Endometrial microvascular endothelial cells (primary cell): ENCODE data around the gene SLC39A5. TPM values are rescaled to one million over a fixed set of nuclear protein-coding genes. Genes with fewer than 3 reads are reported as not detected.
"Not testable (repeated sequence)": the region's sequence is repeated elsewhere in the genome, so short reads cannot be mapped to it uniquely, and the experiment has no call there.

Experiments
- in situ Hi-C: cut with HindIII; loops from 2 replicates; pipeline ENCODE4 v1.10.0; 2017; ENCODE audit warnings: low sequenced_read_pairs, low pct_unique_long_range_greater_than_20kb; ENCODE audit errors: inconsistent ontology term
- total RNA-seq: library from RNA; depleted of rRNA; stranded (reverse); fragments of >200 nt; gene quantifications from one replicate; pipeline ENCODE4 v1.2.3, GENCODE V29; 2015; ENCODE audit errors: inconsistent ontology term

The SLC39A5 gene
- total RNA-seq, 1 donor from 2014 or later = 3.7 TPM

DNA sequence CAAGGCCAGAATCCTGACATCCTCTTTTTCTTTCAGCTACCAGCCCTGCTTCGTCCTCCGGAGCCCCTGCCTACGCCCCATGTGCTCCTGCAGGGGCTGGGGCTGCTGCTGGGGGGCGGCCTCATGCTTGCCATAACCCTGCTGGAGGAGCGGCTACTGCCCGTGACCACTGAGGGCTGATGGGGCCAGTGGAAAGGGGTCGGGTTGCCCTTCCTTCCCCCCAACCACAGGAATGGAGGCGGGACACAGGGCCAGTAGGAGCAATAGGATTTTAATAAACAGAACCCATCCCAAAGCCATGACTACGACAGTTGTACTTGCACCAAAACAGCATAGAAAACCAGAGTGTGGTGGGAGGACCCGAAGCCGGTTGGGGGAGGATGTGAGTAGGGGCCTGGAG is 7.7 kb downstream of the SLC39A5 start:
- in situ Hi-C loops = no loop called here

DNA sequence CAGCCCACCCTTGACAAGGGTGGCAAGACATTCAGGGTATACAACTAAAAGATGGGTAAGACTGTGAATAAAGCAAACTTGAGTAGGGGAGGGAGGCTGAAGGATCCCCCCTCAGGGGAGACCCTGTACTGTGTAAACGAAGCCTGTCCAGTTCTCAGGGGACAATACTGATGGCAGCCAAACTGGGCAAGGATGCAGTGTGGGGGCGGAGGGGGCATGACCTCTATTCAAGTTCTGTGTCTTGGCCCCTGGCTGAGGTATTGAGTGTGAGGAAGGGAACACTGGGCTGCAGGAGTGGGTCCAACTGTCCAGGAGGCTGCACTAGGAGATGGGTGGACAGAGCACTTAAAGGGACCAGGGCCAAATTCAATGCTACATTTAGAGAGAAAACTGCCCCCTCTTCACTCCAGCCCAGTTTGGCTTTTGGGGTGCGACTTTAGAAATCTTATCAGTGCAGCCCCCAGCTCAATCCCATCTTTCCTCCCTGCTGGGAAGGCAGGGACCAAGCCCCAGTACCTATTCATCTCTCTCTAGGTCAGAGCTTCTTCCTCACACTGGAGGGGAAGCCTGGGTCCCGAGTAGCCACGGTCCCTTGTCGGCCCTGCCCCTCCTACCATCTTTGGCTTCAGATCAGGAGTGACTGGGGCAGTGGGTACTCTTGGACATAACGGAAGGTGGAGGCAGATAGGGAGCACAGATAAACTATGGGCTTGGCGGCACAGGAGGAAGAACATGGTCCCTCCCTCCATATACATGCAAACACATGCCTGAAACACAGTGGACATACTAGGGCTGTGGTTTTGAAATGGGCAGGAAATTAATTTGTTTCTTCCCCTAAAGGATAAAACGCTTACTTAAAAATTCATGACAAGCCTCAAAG is 11.8 kb downstream of the SLC39A5 start:
- in situ Hi-C loops = no loop called here

DNA sequence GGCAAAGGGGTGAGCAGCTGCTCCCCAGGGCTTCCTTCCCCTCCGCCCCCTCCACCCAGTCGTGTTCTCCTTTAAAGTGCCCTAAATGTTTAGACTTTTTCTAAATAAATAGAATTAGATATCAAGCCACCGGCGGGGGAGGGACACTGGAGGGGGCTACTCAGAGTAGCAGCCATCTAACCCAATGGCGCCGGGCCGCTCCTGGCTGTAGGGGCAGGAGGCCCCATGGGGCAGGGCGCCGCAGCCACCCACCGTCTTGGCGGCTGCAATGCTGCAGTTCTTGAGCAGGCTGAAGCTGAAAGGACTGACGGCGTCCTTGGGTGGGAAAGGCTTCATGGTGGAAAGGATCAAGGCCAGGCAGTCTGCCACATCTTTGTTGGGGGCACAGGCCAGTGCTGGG is 13.1 kb downstream of the SLC39A5 start:
- in situ Hi-C loops = no loop called here

DNA sequence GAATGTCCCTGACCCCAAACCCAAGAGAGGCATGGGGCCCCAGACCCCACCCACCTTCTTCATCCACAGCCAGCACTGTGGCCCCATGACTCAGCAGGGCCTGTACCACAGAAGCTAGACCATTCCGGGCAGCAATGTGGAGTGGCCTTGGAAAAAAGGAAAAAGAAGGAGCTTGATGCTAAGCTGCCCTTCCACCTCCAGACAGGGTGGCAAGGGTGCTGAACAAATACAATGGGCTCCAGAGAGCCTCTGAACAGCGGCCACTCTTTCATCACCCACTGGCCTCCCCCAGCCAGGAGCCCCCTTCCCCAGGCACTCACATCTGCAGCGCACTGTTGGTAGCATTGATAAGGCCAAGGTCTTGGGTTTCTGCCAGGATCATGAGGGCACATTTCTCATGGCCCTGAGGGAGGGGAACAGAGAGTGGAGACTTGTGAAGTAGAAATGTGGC is 13.9 kb downstream of the SLC39A5 start:
- in situ Hi-C loops = no loop called here

DNA sequence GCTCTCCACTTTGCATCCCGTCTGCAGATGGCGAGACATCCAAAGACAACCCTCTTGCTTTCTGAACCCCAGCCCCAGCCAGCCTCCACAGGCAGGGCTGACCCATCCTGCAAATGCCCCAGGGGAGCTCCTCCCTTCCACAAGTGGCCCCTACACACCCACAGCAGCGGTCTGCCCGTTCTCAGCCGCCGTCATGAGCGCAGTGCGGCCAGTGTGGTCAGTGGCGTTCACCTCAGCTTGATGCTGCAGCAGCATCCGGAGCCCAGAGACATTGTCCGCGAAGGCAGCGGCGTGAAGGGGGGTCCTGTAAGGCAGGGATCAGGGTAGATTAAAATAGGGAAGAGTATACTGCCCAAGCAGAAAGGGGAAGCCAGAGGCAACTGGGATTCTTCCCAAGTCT is 14.6 kb downstream of the SLC39A5 start:
- in situ Hi-C loops = no loop called here

DNA sequence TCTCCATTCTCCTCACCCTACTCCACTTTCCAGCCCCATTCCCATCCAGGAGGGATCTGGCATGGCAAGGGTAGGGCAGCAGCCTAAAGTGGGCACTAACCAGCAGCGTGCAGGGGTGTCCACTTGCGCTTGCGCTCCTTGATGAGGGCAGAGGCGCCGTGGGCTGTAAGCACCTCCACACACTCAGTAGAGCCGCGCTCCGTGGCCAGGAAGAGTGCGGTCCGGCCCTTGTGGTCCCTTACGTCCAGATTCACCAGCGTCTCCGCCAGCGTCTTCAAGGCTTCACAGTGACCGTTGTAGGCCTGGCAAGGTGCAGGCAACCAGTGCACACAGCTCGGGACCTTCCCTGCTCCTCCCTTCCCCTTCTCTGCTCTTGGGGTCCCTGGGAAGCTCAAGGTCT is 18.1 kb downstream of the SLC39A5 start:
- in situ Hi-C loops = no loop called here

DNA sequence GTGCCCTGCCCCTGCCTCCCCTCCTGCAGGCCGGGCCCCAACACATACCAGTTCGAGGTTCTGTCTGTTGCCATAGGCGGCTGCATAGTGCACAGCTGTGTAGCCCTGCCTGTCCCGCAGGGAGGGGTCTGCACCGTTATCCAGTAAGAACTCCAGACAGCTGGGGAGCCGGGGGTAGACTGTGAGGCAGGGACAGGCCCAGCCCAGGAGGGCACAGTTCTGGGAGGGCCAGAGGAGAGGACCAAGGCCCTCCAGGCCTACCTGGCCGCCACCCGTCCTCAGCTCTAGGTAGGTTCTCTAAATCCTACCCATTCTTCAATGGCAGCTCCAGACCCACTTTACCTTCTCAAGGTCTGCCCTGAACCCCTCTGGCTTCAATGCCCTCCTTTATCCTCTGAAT is 18.9 kb downstream of the SLC39A5 start:
- in situ Hi-C loops = no loop called here

DNA sequence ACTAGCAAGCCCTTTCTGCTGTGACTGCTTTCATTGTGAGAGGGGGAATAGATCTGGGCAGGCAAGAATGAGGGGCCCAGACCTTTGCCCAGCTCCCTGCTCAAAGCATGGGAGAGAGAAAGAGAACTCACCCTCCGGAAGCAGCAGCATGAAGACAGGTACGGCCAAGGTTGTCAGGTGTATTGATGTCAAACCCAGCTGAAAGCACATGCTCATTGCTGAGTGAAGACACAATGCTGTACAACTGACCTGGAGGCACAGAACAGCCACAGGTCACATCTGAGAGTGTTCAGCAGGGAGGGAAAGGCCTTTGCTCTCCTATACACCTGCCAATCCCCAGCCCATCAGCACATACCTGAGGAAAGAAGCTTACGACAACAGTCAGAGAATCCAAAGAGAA is 22.8 kb downstream of the SLC39A5 start:
- in situ Hi-C loops = no loop called here

DNA sequence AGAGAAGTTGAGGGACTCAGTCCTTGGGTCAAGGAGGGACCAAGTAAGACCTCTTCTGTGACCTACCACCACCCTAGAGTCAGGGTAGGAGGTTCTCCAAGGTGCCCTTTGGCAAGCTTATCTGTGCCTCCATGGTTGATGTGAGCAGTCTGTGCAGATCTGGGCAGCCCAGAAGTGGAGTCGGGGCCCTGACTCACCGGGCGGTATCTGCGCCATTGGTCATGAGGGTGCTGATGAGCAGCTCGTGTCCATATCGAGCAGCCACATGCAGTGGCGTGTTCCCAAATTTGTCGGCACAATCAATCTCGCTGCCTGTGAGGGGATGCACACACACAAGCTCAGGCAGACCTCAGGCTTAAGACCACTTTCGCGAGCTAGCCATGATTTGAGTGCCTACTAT is 23.2 kb downstream of the SLC39A5 start:
- in situ Hi-C loops = no loop called here

DNA sequence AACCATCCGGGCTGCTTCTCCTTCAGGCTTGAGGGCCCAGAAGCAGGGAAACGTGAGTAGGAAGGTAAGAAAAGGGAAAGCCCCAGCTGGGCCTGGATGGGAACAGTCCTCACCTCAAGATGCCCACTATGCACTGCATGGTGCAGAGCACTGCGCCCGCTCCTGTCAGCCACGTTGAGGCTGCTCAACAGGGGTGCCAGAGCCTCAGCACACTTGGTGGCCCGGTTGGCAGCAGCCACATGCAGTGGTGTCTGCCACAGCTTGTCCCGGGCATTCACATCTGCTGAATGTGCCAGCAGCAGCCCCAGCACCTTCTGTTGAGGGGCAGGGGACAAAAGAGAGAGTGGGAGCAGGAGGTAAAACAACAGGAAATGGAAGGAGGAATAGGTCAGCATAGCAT is 25.8 kb downstream of the SLC39A5 start:
- in situ Hi-C loops = no loop called here

DNA sequence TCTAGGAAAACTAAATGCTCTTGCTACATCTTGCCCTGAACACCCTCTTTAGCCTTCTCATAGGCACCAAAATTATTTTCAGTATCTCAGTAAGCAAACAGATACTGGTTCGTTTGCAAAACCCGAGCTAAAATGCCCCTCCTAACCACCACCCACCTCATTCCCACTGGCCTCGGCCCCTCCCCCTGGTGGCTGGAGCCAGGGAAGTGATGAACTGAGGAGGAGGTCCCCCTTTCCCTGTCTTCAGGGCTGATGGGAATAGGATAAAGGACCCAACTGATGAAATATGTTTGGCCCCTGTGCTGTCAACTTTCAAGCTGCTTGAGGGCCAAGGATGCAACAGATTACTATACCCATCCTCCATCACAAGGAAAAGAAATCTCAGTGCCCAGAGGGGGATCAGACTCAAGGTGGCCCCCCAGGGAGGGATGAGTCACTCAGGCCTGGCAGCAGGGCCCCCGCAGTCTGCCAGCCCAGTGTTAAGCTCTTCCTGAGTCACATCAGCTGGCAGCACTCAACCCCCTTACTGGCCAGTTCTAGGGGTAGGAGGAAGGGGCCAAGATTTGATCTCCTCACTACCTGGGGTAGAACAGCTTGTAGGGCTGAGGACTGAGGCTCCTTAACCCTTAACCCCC is 26.6 kb downstream of the SLC39A5 start:
- in situ Hi-C loops = no loop called here

DNA sequence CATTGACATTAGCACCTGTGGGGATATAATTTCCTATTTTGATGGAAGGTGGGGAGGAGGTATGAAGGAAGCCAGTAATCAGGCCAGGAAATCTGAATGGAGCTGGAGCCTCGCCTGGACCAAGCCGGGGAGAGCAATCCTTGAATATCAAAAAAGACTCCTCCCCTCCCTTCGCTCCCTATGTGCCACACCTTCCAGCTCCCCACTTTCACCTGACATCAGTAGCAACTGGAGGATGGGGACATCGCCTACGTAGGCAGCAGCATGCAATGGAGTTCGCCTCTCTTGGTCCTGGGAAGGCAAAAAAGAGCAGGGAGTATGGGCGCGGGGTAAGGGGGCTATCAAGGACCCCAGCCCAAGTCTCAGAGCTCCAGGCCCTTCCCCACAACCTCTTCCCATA is 27.2 kb downstream of the SLC39A5 start:
- in situ Hi-C loops = no loop called here

DNA sequence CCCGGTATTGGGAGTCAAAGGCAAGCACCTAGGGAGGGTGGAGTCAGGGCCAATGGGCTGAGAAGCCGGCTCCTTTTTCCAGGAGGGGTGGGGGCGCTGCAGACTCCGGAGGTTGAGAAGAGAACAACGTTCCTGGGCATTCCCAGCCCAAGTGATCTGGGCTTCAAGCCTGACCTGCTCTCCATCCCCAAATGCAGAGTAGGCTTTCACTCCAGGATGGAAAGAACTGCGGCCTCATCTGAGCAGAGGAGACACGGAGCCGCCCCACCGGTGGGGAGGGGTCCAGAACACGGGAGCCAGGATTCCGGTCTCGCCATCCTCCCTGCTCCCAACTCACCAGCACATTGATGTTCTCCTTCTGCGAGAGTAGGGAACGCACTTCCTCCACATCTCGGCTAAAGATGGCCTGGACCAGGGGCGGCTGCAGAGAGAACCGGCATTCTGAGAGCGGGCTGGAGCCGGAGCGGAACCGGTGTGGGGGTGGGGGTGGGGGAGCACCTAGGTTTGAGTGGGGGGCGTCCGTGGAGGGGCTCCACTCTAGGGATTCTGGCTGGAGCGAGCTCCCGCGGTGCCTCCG is 27.7 kb downstream of the SLC39A5 start:
- in situ Hi-C loops = no loop called here

DNA sequence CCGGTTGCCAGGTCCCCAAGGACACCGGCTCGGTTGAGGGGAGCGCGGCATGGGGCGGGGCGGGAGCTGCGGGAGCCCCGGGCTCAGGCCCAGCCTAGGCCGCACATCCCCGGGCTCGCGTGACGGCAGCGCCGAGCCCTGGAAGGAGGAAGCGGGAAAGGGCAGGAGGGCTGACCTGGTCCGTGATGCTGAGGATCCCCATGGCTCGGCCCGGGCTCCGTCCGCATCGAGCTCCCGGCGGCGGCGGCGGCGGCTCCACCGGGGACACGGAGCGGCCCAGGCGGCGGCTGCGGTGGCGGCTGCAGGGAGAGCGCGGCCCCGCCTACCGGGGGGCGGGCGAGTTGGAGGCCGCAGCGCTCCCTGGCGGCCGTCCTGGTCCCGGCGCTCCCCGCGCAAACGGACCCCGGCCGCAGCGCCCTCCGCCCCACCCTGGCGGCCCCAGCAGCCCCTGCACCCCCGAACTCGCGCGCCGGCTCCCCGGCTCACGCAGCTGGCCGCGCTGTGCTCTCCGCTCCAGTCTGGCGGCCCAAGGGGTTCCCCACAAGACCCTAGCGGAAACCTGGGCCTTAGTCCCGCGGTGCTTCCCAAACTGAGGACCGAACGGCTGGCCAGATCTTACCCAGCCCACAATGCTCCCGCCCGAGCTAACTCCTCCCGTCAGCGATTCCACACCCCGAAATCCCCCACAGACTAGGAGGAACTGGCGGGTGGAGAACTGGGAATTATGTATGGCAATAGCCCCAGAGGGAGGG is 28.4 kb downstream of the SLC39A5 start, which contains the start of gene ANKRD52:
Gene ANKRD52 (minus strand): TSS at position 317 of the 752 bp plus-strand sequence. CDS start 115 bp downstream, at position 202.
- in situ Hi-C loops = no loop called here

DNA sequence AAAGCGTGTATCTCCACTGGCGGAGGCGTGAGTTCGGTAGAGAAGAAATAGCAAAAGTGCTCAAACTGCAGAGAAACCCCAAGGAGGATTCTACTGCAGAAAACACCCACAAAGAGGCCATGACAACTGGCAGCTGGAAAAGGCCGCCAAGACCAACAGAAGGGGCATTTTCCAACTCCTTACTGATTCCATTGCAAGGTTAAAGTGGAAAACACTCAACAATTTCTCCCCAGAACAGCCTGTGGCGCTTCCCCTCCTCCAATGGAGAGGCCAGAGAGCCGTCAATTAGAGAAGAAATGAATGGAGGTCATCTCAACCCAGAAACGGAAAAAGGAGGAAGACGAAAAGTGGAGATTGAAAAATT is 29.0 kb downstream of the SLC39A5 start:
- in situ Hi-C loops = no loop called here

DNA sequence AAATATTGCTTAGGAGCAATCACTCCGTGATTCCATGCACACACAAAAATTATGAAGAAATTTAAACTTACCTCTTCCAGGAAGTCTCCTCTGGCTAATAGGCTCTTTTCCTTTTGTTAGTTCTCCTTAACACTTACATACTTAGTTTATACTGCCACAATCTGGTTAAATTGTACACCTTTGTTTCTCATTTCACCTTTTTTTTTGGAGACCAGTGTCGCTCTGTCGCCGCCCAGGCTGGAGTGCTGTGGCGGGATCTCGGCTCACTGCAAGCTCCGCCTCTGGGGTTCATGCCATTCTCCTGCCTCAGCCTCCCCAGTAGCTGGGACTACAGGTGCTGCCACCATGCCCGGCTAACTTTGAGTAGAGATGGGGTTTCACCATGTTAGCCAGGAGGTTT is 30.5 kb downstream of the SLC39A5 start:
- in situ Hi-C loops = no loop called here

DNA sequence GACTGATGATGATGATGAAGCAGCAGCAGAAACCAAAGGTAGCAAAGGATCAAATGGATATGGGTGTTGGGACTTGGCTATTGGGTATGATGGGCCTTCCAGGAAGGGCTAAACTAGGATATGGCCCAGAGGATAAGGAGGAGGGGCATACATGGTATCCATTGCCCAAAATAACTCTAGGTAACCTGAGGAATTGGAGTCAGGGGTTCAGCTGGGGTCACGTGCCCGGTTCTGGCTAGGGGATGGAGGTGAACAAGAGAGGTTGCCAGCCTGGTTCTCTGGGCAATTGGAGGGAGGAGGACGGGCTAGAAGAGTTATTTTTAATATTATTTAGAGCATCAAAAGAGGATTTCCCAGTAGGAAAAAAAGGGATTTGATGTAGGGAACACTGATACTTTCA is 31.1 kb downstream of the SLC39A5 start:
- in situ Hi-C loops = no loop called here

DNA sequence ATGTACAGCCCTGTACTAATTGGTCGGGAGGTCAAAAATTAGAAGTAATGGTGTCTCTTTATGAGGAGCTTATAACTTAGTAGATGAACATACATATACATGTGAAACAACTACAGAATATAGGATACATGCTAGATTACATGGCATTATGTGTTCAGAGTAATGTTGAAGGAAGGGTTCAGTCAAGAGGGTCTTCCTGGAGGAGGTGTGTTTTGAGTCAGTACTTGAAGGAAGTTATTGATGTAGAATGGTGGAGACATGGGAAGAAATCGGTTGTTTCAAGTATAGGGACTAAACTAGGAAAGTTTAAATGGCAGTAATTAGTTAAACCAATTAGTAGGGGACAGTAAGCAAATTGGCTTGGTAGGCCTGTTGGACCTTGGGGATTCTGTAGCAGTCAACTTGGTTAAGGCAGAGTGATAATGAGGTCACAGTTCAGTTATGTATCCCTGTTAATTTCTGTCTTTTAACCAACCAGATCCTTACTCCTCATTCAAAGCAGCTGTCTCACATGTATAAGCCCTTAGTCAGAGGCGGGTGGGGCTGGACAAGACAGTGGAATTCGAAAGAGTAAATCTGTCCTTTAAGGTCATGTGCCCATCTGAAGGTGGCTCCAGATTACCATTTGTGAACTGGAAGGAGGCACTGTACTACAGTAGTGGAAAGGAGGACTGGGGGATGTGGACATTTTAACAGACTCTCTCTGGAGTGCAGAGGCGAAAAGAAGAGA is 31.8 kb downstream of the SLC39A5 start:
- in situ Hi-C loops = no loop called here

DNA sequence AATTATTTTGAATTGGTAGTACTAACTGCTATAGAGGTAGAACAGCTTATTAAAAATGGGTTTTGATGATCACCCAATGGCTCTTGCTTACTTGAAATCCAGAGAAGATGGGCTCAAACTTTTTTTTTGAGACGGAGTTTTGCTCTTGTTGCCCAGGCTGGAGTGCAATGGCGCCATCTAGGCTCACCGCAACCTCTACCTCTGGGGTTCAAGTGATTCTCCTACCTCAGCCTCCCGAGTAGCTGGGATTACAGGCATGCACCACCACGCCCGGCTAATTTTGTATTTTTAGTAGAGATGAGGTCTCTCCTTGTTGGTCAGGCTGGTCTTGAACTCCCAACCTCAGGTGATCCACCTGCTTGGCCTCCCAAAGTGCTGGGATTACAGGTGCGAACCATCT is 33.1 kb downstream of the SLC39A5 start:
- in situ Hi-C loops = not testable (repeated sequence)
